ENCODE data around the gene HPSE2.

Gene HPSE2

GRCh38 chr10:98608411-98608810 is 627.2 kb downstream of the HPSE2 start:
- H3K4me3 ChIP-seq (replicated peaks; ENCODE audit: low read depth, low read length) = no peak overlapping the region
- DNase-seq (ENCODE audit: extremely low read depth, low read depth) = no peak
- no peak for TF ChIP-seq CTCF (IDR thresholded peaks at IDR 0.05; ENCODE audit: low read depth, low read length, missing control alignments)

GRCh38 chr10:98602224-98602623 is 633.4 kb downstream of the HPSE2 start:
- DNase-seq (ENCODE audit: extremely low read depth, low read depth) = no peak
- no peak overlapping the region for H3K4me3 ChIP-seq (replicated peaks; ENCODE audit: low read depth, low read length)
- TF ChIP-seq CTCF (IDR thresholded peaks at IDR 0.05; ENCODE audit: low read depth, low read length, missing control alignments) = no peak

GRCh38 chr10:98599032-98599610 is 636.5 kb downstream of the HPSE2 start:
- no peak overlapping the region for H3K4me3 ChIP-seq (replicated peaks; ENCODE audit: low read depth, low read length)
- DNase-seq (ENCODE audit: extremely low read depth, low read depth) = no peak
- TF ChIP-seq CTCF (IDR thresholded peaks at IDR 0.05; ENCODE audit: low read depth, low read length, missing control alignments) = no peak

- H3K4me3 ChIP-seq (replicated peaks; ENCODE audit: low read depth, low read length) = no peak overlapping the region
- no peak for TF ChIP-seq CTCF (IDR thresholded peaks at IDR 0.05; ENCODE audit: low read depth, low read length, missing control alignments)
- DNase-seq (ENCODE audit: extremely low read depth, low read depth) = no peak
Measured at GRCh38 chr10:98596404-98596803, 639.2 kb downstream of the HPSE2 start.

- H3K4me3 ChIP-seq (replicated peaks; ENCODE audit: low read depth, low read length) = no peak overlapping the region
- no peak for TF ChIP-seq CTCF (IDR thresholded peaks at IDR 0.05; ENCODE audit: low read depth, low read length, missing control alignments)
- DNase-seq (ENCODE audit: extremely low read depth, low read depth) = no peak
Measured at GRCh38 chr10:98589691-98590090, 646.0 kb downstream of the HPSE2 start.

GRCh38 chr10:98589007-98589406 is 646.6 kb downstream of the HPSE2 start:
- no peak for TF ChIP-seq CTCF (IDR thresholded peaks at IDR 0.05; ENCODE audit: low read depth, low read length, missing control alignments)
- DNase-seq (ENCODE audit: extremely low read depth, low read depth) = peak; percentile 35
- no peak overlapping the region for H3K4me3 ChIP-seq (replicated peaks; ENCODE audit: low read depth, low read length)

Data from HFF-Myc (cell line).